Measurements from ENCODE around the gene FTH1. TPM values are rescaled to one million over a fixed set of nuclear protein-coding genes. Genes with fewer than 3 reads are reported as not detected.

The FTH1 gene
- total RNA-seq, 1 experiment from 2014 or later, result 2,322 TPM

GRCh38 chr11:61960532-61960931, 6.9 kb downstream of the FTH1 start:
- intact Hi-C loops (cut with micrococcal nuclease; ENCODE audit: unreplicated experiment) (no loop called here), in situ Hi-C loops (cut with HindIII; ENCODE audit: low pct_unique_long_range_greater_than_20kb, low sequenced_read_pairs) (no loop called here)
- ATAC-seq (no peak), DNase-seq (ENCODE audit: low read depth, low spot score) (no peak)
- BruUV-seq (replicated peaks), result no TSS peak
- Histone ChIP-seq H3K4me1 (ENCODE audit: control insufficient read depth, insufficient read depth, low read length) (peaks cover 30% of the 10 kb centered on the region), H3K9me3 (ENCODE audit: control insufficient read depth, insufficient read depth, low read depth, low read length) (no peaks in the 10 kb centered on the region), H3K36me3 (ENCODE audit: control insufficient read depth, insufficient read depth, low read length) (peaks cover 14% of the 10 kb centered on the region), H3K4me3 (ENCODE audit: low read depth in 2 of 2, low read length in 2 of 2) (no peak overlapping the region), H3K27ac (ENCODE audit: low read length) (no peak overlapping the region), H3K27me3 (ENCODE audit: control insufficient read depth, insufficient read depth, low read length) (no peaks in the 10 kb centered on the region)
- CTCF ChIA-PET, result no interaction called here
- no peak for TF ChIP-seq REST (IDR thresholded peaks at IDR 0.05; ENCODE audit: insufficient read depth in 1 of 2, low read depth in 2 of 2, low read length in 1 of 2)
- TF ChIP-seq POLR2AphosphoS5 (IDR thresholded peaks at IDR 0.05; ENCODE audit: low read depth, low read length), result no peak
- TF ChIP-seq TCF7L2 (IDR thresholded peaks at IDR 0.05; ENCODE audit: low read depth, low read length), result no peak
- no peak for TF ChIP-seq CTCF (IDR thresholded peaks at IDR 0.05)
- no peak for TF ChIP-seq SIN3A (IDR thresholded peaks at IDR 0.05; ENCODE audit: borderline replicate concordance, insufficient read depth, low read depth, low read length)
- POLR2A ChIA-PET, result no interaction called here

- ChIA-PET POLR2A (no interaction called here), CTCF (no interaction called here)
- no peaks in the 10 kb centered on the region for H3K27me3 ChIP-seq (ENCODE audit: control insufficient read depth, insufficient read depth, low read length)
- no peak overlapping the region for H3K27ac ChIP-seq (ENCODE audit: low read length)
- BruUV-seq (replicated peaks), result no TSS peak
- intact Hi-C loops (cut with micrococcal nuclease; ENCODE audit: unreplicated experiment) (no loop called here), in situ Hi-C loops (cut with HindIII; ENCODE audit: low pct_unique_long_range_greater_than_20kb, low sequenced_read_pairs) (no loop called here)
- H3K4me3 ChIP-seq (ENCODE audit: low read depth in 2 of 2, low read length in 2 of 2), result no peak overlapping the region
- DNase-seq (ENCODE audit: low read depth, low spot score) (no peak), ATAC-seq (no peak)
- peaks cover 22% of the 10 kb centered on the region for H3K4me1 ChIP-seq (ENCODE audit: control insufficient read depth, insufficient read depth, low read length)
- no peaks in the 10 kb centered on the region for H3K9me3 ChIP-seq (ENCODE audit: control insufficient read depth, insufficient read depth, low read depth, low read length)
- no peak for TF ChIP-seq CTCF (IDR thresholded peaks at IDR 0.05)
- H3K36me3 ChIP-seq (ENCODE audit: control insufficient read depth, insufficient read depth, low read length), result peaks cover 10% of the 10 kb centered on the region
Observed at GRCh38 chr11:61959678-61960077, 7.8 kb downstream of the FTH1 start.

GRCh38 chr11:61959114-61959513, 8.3 kb downstream of the FTH1 start:
- in situ Hi-C loops (cut with HindIII; ENCODE audit: low pct_unique_long_range_greater_than_20kb, low sequenced_read_pairs) (no loop called here), intact Hi-C loops (cut with micrococcal nuclease; ENCODE audit: unreplicated experiment) (no loop called here)
- no peak for TF ChIP-seq CTCF (IDR thresholded peaks at IDR 0.05)
- no peak for TF ChIP-seq TCF7L2 (IDR thresholded peaks at IDR 0.05; ENCODE audit: low read depth, low read length)
- TF ChIP-seq SIN3A (IDR thresholded peaks at IDR 0.05; ENCODE audit: borderline replicate concordance, insufficient read depth, low read depth, low read length), result no peak
- TF ChIP-seq POLR2AphosphoS5 (IDR thresholded peaks at IDR 0.05; ENCODE audit: low read depth, low read length), result no peak
- no peak for TF ChIP-seq REST (IDR thresholded peaks at IDR 0.05; ENCODE audit: insufficient read depth in 1 of 2, low read depth in 2 of 2, low read length in 1 of 2)
- BruUV-seq (replicated peaks), result no TSS peak
- Histone ChIP-seq H3K9me3 (ENCODE audit: control insufficient read depth, insufficient read depth, low read depth, low read length) (no peaks in the 10 kb centered on the region), H3K4me1 (ENCODE audit: control insufficient read depth, insufficient read depth, low read length) (peaks cover 18% of the 10 kb centered on the region), H3K4me3 (ENCODE audit: low read depth in 2 of 2, low read length in 2 of 2) (no peak overlapping the region), H3K27me3 (ENCODE audit: control insufficient read depth, insufficient read depth, low read length) (no peaks in the 10 kb centered on the region), H3K27ac (ENCODE audit: low read length) (peak overlapping the region; percentile 35; the same call in 1 of the 2 replicates), H3K36me3 (ENCODE audit: control insufficient read depth, insufficient read depth, low read length) (peaks cover 6% of the 10 kb centered on the region)
- POLR2A ChIA-PET, result no interaction called here
- ATAC-seq (no peak), DNase-seq (ENCODE audit: low read depth, low spot score) (no peak)
- CTCF ChIA-PET, result no interaction called here

Data from Panc1 (cell line).